SK-N-SH (cell line): ENCODE data around the gene BAG5. TPM values are rescaled to one million over a fixed set of nuclear protein-coding genes. Genes with fewer than 3 reads are reported as not detected.

ENCODE experiments used
- CTCF ChIA-PET: fragments of 300-600, 350-600 bp; formaldehyde crosslinking; extraction: SDS; loops from one replicate; lab custom pipeline; 2021; lab: Yijun Ruan, JAX
- POLR2A ChIA-PET: fragments of 350-600 bp; sonication (Branson Sonifier 250); formaldehyde crosslinking; extraction: SDS; loops from one replicate; lab custom pipeline; 2020; ENCODE audit warnings: antibody characterized with exemption, inconsistent platforms; lab: Yijun Ruan, JAX
- DNase-seq: peaks from one replicate; pipeline ENCODE4 v3.0.0; 2012
- H2AFZ ChIP-seq: fragments of 200-600 bp; sonication (generic); 2 replicates; pipeline ENCODE4 v1.8.1; 2016; ENCODE audit warnings: antibody characterized with exemption, mild to moderate bottlenecking, low read depth
- H3F3A ChIP-seq: fragments of 200-600 bp; sonication (generic); replicated peaks from 2 replicates; pipeline ENCODE3; 2016; ENCODE audit warnings: antibody characterized with exemption, mild to moderate bottlenecking; ENCODE audit not compliant: insufficient read depth
- H3K27ac ChIP-seq, 2 experiments: fragments of 200-500 bp in 1 of 2; fragments of 200-600 bp in 1 of 2; sonication (Bioruptor generic) in 1 of 2; sonication (generic), shearing (Covaris generic) in 1 of 2; 2 replicates each; pipeline versions ENCODE4 v1.5.1 to v1.6.1; 2014 to 2016; ENCODE audit warnings: low read depth in 2 of 2, inconsistent platforms in 1 of 2, low read length in 1 of 2, mild to moderate bottlenecking in 1 of 2, mixed read lengths in 1 of 2
- H3K27me3 ChIP-seq: fragments of 200-600 bp; sonication (generic), shearing (Covaris generic); 2 replicates; pipeline ENCODE4 v1.6.1; 2016; ENCODE audit warnings: mixed run types; ENCODE audit not compliant: insufficient read depth
- H3K36me3 ChIP-seq, 2 experiments: fragments of 200-500 bp in 1 of 2; fragments of 200-600 bp in 1 of 2; sonication (Bioruptor generic) in 1 of 2; sonication (generic) in 1 of 2; replicated peaks in 1 of 2; 2 replicates each; pipeline versions ENCODE3 to v1.5.1; 2014 to 2016; ENCODE audit warnings: low read length in 1 of 2, mild to moderate bottlenecking in 1 of 2; ENCODE audit not compliant: insufficient read depth in 2 of 2, control insufficient read depth in 1 of 2
- H3K4me1 ChIP-seq, 2 experiments: fragments of 200-500 bp in 1 of 2; fragments of 200-600 bp in 1 of 2; sonication (Bioruptor generic) in 1 of 2; sonication (generic), shearing (Covaris generic) in 1 of 2; 2 replicates each; pipeline versions ENCODE4 v1.5.1 to v1.6.1; 2014 to 2016; ENCODE audit warnings: low read depth in 1 of 2, low read length in 1 of 2, mixed run types in 1 of 2; ENCODE audit not compliant: insufficient read depth in 2 of 2, control insufficient read depth in 1 of 2
- H3K4me2 ChIP-seq: fragments of 200-600 bp; sonication (generic), shearing (Covaris generic); 2 replicates; pipeline ENCODE4 v1.6.1; 2017; ENCODE audit warnings: mixed run types
- H3K4me3 ChIP-seq, 2 experiments: fragments of 200-500 bp in 1 of 2; fragments of 200-600 bp in 1 of 2; sonication (Bioruptor generic) in 1 of 2; sonication (generic), shearing (Covaris generic) in 1 of 2; 2 replicates each; pipeline versions ENCODE4 v1.5.1 to v1.8.1; 2014 to 2016; ENCODE audit warnings: low read depth in 2 of 2, inconsistent platforms in 1 of 2, low read length in 1 of 2, mild to moderate bottlenecking in 1 of 2, mixed read lengths in 1 of 2, moderate library complexity in 1 of 2
- H3K79me2 ChIP-seq: fragments of 200-600 bp; sonication (generic); 2 replicates; pipeline ENCODE4 v1.8.1; 2017; ENCODE audit warnings: mild to moderate bottlenecking; ENCODE audit not compliant: insufficient read depth
- H3K9ac ChIP-seq: fragments of 200-600 bp; sonication (generic); 2 replicates; pipeline ENCODE4 v1.6.1; 2017; ENCODE audit warnings: mixed run types
- H3K9me2 ChIP-seq: fragments of 200-600 bp; sonication (generic); 2 replicates; pipeline ENCODE4 v1.6.1; 2017; ENCODE audit warnings: mixed run types
- H3K9me3 ChIP-seq: fragments of 200-600 bp; sonication (generic); 2 replicates; pipeline ENCODE4 v1.6.1; 2017; ENCODE audit warnings: mixed run types, mild to moderate bottlenecking, moderate library complexity
- H4K20me1 ChIP-seq: fragments of 200-600 bp; sonication (generic); 2 replicates; pipeline ENCODE4 v1.6.1; 2017; ENCODE audit warnings: mild to moderate bottlenecking, mixed run types; ENCODE audit not compliant: insufficient read depth
- CHD2 ChIP-seq: fragments of 150-350 bp; IDR thresholded peaks from 2 replicates; pipeline ENCODE4 v1.6.1; 2018; ENCODE audit warnings: low read length; ENCODE audit not compliant: partially characterized antibody
- EZH2phosphoT487 ChIP-seq: fragments of 200-600 bp; sonication (generic); IDR thresholded peaks from 2 replicates; pipeline ENCODE4 v1.6.1; 2017; ENCODE audit warnings: low read depth, mixed run types, mild to moderate bottlenecking, antibody characterized with exemption, moderate library complexity, borderline replicate concordance
- FOSL2 ChIP-seq: IDR thresholded peaks from 2 replicates; pipeline ENCODE4 v1.4.0; 2012; ENCODE audit warnings: low read depth, mild to moderate bottlenecking, moderate library complexity, borderline replicate concordance
- GABPA ChIP-seq: IDR thresholded peaks from 2 replicates; pipeline ENCODE4 v1.4.0; 2012; ENCODE audit warnings: low read depth, mild to moderate bottlenecking
- GATA2 ChIP-seq: sonication (generic); formaldehyde crosslinking; IDR thresholded peaks from 2 replicates; pipeline ENCODE4 v1.5.0; 2020; ENCODE audit warnings: mild to moderate bottlenecking, missing genetic modification reagents
- NFIC ChIP-seq: IDR thresholded peaks from 2 replicates; pipeline ENCODE4 v1.4.0; 2012; ENCODE audit warnings: borderline replicate concordance
- RAD21 ChIP-seq: IDR thresholded peaks from 2 replicates; pipeline ENCODE4 v1.6.1; 2012; ENCODE audit warnings: mild to moderate bottlenecking, low read length
- RFX5 ChIP-seq: IDR thresholded peaks from 2 replicates; pipeline ENCODE4 v1.6.1; 2012; ENCODE audit warnings: mild to moderate bottlenecking, improper control_type of control experiment, low read length
- SMC3 ChIP-seq: IDR thresholded peaks from 2 replicates; pipeline ENCODE4 v1.6.1; 2012; ENCODE audit warnings: low read depth, low read length, improper control_type of control experiment
- YY1 ChIP-seq: IDR thresholded peaks from 2 replicates; pipeline ENCODE4 v1.4.0; 2012; ENCODE audit warnings: low read depth, mild to moderate bottlenecking
- WGBS: methylation state at CpG from one replicate; pipeline ENCODE4 v1.1.6; 2017; ENCODE audit warnings: low lambda C conversion rate; 5-methylcytosine and 5-hydroxymethylcytosine counted together
- polyA plus RNA-seq, 3 experiments: library from polyadenylated mRNA; depleted of rRNA; stranded (reverse); fragments of >200 nt; gene quantifications; 2 replicates each; pipeline ENCODE4 v1.2.3, GENCODE V29; 2012
- TF ChIP-seq, protein P1 (sequence below): IDR thresholded peaks from 2 replicates; pipeline ENCODE4 v1.4.0; 2012; ENCODE audit warnings: low read depth, borderline replicate concordance
- TF ChIP-seq, protein P2 (sequence below): fragments of 150-350 bp; IDR thresholded peaks from 2 replicates; pipeline ENCODE4 v1.6.1; 2017; ENCODE audit warnings: antibody characterized with exemption, low read length, low read depth, borderline replicate concordance
- TF ChIP-seq, protein P3 (sequence below): IDR thresholded peaks from 2 replicates; pipeline ENCODE4 v1.4.0; 2012; ENCODE audit warnings: low read depth, borderline replicate concordance

Gene BAG5
- polyA plus RNA-seq, 1 of the 3 experiments (the other 2 are of a cell fraction), result 5.2 TPM

DNA sequence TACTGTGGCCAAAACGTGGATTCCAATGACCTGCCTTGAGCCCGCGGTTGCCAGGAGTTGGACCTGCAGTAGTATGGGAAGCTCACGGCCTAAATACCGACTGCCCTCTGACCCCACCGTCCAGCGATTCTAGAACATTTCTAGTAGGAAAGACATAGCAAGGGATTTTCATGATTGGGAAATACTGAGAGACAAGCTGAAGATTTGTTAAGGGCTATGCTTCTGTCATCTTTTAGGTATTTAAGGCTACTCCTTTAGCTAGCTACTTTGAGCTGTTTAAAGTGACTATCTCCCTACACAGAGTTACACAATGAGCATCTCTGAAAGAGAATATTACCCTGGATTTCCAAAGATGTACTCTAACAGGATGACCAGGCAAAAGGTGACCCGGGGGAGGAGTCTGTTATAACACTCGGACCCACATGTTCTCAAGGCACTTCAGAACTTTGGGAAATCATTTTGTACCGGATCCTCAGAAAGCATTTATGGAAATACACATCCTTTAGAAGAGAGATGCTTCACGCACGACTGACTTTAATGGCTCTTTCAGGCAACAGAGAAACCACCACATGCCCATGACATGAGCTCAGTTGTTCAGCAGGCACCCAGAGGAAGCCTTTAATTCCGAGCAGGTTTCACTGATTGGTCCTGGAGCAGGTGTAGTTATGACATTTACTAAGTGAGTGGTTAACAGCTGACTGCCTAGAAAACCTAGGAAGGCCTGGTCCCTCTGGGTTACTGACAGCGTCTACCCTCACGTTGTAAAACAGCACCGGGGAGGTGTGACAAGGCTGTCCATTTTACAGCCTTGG lies 4.2 kb downstream of the BAG5 start:
- Histone ChIP-seq H3K27me3 (no peaks in the 10 kb centered on the region), H3K9me3 (no peaks in the 10 kb centered on the region), H2AFZ (no peak overlapping the region), H3K4me3 (no peak overlapping the region), H3K27ac (no peak overlapping the region), H3K36me3 (peaks cover 24 to 32% of the 10 kb centered on the region in 2 experiments), H3K9ac (no peak overlapping the region), H4K20me1 (peaks cover 65% of the 10 kb centered on the region), H3F3A (peaks cover 14% of the 10 kb centered on the region), H3K79me2 (peaks cover 97% of the 10 kb centered on the region)
- TF ChIP-seq, protein P1, sequence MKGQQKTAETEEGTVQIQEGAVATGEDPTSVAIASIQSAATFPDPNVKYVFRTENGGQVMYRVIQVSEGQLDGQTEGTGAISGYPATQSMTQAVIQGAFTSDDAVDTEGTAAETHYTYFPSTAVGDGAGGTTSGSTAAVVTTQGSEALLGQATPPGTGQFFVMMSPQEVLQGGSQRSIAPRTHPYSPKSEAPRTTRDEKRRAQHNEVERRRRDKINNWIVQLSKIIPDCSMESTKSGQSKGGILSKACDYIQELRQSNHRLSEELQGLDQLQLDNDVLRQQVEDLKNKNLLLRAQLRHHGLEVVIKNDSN, result no peak
- no peak for TF ChIP-seq YY1
- no peak for TF ChIP-seq SMC3
- TF ChIP-seq RFX5, result no peak
- TF ChIP-seq GATA2 (CRISPR knock-in tag), result no peak
- no peak for TF ChIP-seq FOSL2
- no peak for TF ChIP-seq RAD21
- no peak for TF ChIP-seq GABPA
- TF ChIP-seq, all 33 proteins: peak for 0
- WGBS, result 93% methylated on average over 15 of the region's 16 CpGs
- Histone ChIP-seq H3K4me1 (peaks cover 13 to 19% of the 10 kb centered on the region in 2 experiments; a peak in 3 of 4 replicates), H3K4me2 (no peak overlapping the region), H3K9me2 (no peaks in the 10 kb centered on the region)
- ChIA-PET CTCF (interaction anchor here (0.8 to 3.7 kb wide), 8 partner anchors 11 to 58 kb away, joined by 3 to 37 read pairs (median 6); no protein-coding TSS in a partner anchor), POLR2A (no interaction called here)
- no peak for DNase-seq

DNA sequence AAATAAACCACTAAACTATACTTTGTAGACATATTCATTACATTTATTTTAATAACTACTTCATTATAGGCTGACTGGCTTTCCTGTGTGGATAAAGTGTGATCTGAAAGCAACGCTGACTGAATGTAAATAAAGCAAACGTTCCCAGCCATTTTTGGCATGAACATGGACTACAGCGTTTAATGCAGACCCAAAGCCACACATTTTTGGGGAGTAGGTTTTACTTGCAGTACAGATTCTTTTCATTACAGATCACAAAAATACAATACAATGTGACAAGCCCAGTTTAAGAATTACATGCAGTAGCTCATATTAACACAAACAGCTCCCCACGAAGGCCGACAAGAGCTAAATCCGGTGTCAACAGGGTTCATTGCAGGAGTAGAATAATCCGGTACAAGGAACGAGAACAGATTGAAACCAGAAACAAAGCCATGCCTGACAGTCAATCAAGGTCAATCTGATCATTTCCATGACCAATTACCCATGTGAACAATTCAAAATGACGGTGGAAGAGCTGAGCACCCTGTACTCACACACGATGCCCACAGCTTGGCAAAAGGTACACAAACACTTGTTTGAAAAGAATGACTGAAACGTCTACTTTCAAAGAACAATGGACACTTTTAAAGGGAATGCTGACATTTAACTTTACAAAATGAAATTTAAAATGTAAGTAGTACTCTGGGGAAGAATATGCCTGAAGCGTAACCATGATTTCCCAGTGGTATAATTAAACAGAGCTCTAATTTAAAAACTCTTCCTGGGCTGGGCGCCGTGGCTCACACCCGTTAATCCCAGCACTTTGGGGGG lies 5.3 kb downstream of the BAG5 start:
- CTCF ChIA-PET, result interaction anchor here (0.7 to 3.7 kb wide), 9 partner anchors 10 to 57 kb away, joined by 3 to 37 read pairs (median 3); no protein-coding TSS in a partner anchor
- Histone ChIP-seq H4K20me1 (peaks cover 65% of the 10 kb centered on the region), H3F3A (peaks cover 22% of the 10 kb centered on the region), H3K9me2 (no peaks in the 10 kb centered on the region), H3K36me3 (peaks cover 24 to 32% of the 10 kb centered on the region in 2 experiments), H3K27ac (no peak overlapping the region), H3K4me2 (no peak overlapping the region), H2AFZ (no peak overlapping the region), H3K9me3 (no peaks in the 10 kb centered on the region), H3K9ac (no peak overlapping the region), H3K27me3 (no peaks in the 10 kb centered on the region), H3K4me3 (no peak overlapping the region), H3K79me2 (peaks cover 96% of the 10 kb centered on the region), H3K4me1 (peaks cover 13 to 28% of the 10 kb centered on the region in 2 experiments)
- POLR2A ChIA-PET, result interaction anchor here (0.7 kb wide), 1 partner anchor 29 kb away, joined by 3 read pairs; no protein-coding TSS in a partner anchor
- TF ChIP-seq SMC3, result no peak
- TF ChIP-seq, protein P2, sequence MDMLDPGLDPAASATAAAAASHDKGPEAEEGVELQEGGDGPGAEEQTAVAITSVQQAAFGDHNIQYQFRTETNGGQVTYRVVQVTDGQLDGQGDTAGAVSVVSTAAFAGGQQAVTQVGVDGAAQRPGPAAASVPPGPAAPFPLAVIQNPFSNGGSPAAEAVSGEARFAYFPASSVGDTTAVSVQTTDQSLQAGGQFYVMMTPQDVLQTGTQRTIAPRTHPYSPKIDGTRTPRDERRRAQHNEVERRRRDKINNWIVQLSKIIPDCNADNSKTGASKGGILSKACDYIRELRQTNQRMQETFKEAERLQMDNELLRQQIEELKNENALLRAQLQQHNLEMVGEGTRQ, result no peak
- TF ChIP-seq CHD2, result no peak
- TF ChIP-seq EZH2phosphoT487, result no peak
- TF ChIP-seq, protein P3, sequence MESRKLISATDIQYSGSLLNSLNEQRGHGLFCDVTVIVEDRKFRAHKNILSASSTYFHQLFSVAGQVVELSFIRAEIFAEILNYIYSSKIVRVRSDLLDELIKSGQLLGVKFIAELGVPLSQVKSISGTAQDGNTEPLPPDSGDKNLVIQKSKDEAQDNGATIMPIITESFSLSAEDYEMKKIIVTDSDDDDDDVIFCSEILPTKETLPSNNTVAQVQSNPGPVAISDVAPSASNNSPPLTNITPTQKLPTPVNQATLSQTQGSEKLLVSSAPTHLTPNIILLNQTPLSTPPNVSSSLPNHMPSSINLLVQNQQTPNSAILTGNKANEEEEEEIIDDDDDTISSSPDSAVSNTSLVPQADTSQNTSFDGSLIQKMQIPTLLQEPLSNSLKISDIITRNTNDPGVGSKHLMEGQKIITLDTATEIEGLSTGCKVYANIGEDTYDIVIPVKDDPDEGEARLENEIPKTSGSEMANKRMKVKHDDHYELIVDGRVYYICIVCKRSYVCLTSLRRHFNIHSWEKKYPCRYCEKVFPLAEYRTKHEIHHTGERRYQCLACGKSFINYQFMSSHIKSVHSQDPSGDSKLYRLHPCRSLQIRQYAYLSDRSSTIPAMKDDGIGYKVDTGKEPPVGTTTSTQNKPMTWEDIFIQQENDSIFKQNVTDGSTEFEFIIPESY, result no peak
- no peak for TF ChIP-seq NFIC
- no peak for DNase-seq
- WGBS, result 83% methylated on average over 15 of the region's 15 CpGs
